IMR-90 (cell line): ENCODE measurements around the gene TMEM131. TPM values are rescaled to one million over a fixed set of nuclear protein-coding genes. Genes with fewer than 3 reads are reported as not detected.

ENCODE experiments used
- ATAC-seq: fragments of 200-7000 bp; cut with Tn5 transposase; 2 replicates; pipeline ENCODE4 v1.9.1; 2020; ENCODE audit warnings: low read depth, mild to moderate bottlenecking, moderate library complexity
- BruUV-seq: library from RNA; stranded (reverse); fragments of 400-500 nt; replicated peaks from 2 replicates; lab custom pipeline; 2021; lab: Mats Ljungman, UMichigan
- CTCF ChIA-PET: fragments of 300-600 bp; formaldehyde crosslinking; extraction: SDS; loops from one replicate; lab custom pipeline; 2021; ENCODE audit warnings: antibody characterized with exemption; lab: Yijun Ruan, JAX
- POLR2A ChIA-PET: fragments of 300-600 bp; sonication (Branson Sonifier 250); formaldehyde crosslinking; loops from one replicate; lab custom pipeline; 2022; ENCODE audit warnings: antibody characterized with exemption; ENCODE audit not compliant: unreplicated experiment; lab: Charles Lee
- DNase-seq: peaks from one replicate; pipeline ENCODE4 v3.0.0; 2013
- H2AFZ ChIP-seq: replicated peaks from 2 replicates; pipeline ENCODE3; 2013; ENCODE audit warnings: low read length, mild to moderate bottlenecking; ENCODE audit not compliant: poor library complexity
- H2AK5ac ChIP-seq: 2 replicates; pipeline ENCODE4 v1.6.1; 2013; ENCODE audit warnings: low read depth, low read length, inconsistent platforms
- H2AK9ac ChIP-seq: replicated peaks from 2 replicates; pipeline ENCODE3; 2013; ENCODE audit warnings: mild to moderate bottlenecking, low read depth, low read length, moderate library complexity; ENCODE audit not compliant: poor library complexity
- H2BK120ac ChIP-seq: 2 replicates; pipeline ENCODE4 v1.6.1; 2013; ENCODE audit warnings: low read depth, low read length, inconsistent platforms
- H2BK15ac ChIP-seq: 3 replicates; pipeline ENCODE4 v1.6.1; 2013; ENCODE audit warnings: low read depth, low read length, inconsistent platforms
- H2BK20ac ChIP-seq: 2 replicates; pipeline ENCODE4 v1.6.1; 2013; ENCODE audit warnings: low read depth, mild to moderate bottlenecking, inconsistent platforms, low read length, moderate library complexity
- H2BK5ac ChIP-seq: 2 replicates; pipeline ENCODE4 v1.6.1; 2013; ENCODE audit warnings: mild to moderate bottlenecking, low read depth, low read length, inconsistent platforms; ENCODE audit not compliant: poor library complexity, severe bottlenecking
- H3K14ac ChIP-seq: replicated peaks from 2 replicates; pipeline ENCODE4 v1.6.1; 2013; ENCODE audit warnings: low read depth, low read length, inconsistent platforms
- H3K18ac ChIP-seq: 2 replicates; pipeline ENCODE4 v1.6.1; 2013; ENCODE audit warnings: low read depth, low read length, control low read depth
- H3K23ac ChIP-seq: 2 replicates; pipeline ENCODE4 v1.6.1; 2013; ENCODE audit warnings: low read depth, low read length, inconsistent platforms
- H3K27ac ChIP-seq: 2 replicates; pipeline ENCODE4 v1.5.1; 2013; ENCODE audit warnings: mild to moderate bottlenecking, control low read depth, low read length; ENCODE audit not compliant: insufficient read depth
- H3K27me3 ChIP-seq: 2 replicates; pipeline ENCODE4 v1.6.1; 2013; ENCODE audit warnings: low read length; ENCODE audit not compliant: control insufficient read depth, insufficient read depth
- H3K36me3 ChIP-seq: 2 replicates; pipeline ENCODE4 v1.6.1; 2013; ENCODE audit warnings: low read length, mixed read lengths; ENCODE audit not compliant: control insufficient read depth, insufficient read depth
- H3K4ac ChIP-seq: 2 replicates; pipeline ENCODE4 v1.6.1; 2013; ENCODE audit warnings: low read depth, low read length, inconsistent platforms
- H3K4me1 ChIP-seq: 2 replicates; pipeline ENCODE4 v1.6.1; 2013; ENCODE audit warnings: low read length, mixed read lengths; ENCODE audit not compliant: control insufficient read depth, insufficient read depth
- H3K4me2 ChIP-seq: 2 replicates; pipeline ENCODE4 v1.6.1; 2013; ENCODE audit warnings: low read depth, mild to moderate bottlenecking, control low read depth, low read length, moderate library complexity
- H3K4me3 ChIP-seq: 2 replicates; pipeline ENCODE4 v1.5.1; 2013; ENCODE audit warnings: low read depth, mild to moderate bottlenecking, control low read depth, low read length, moderate library complexity; ENCODE audit not compliant: insufficient read depth
- H3K56ac ChIP-seq: 2 replicates; pipeline ENCODE4 v1.6.1; 2013; ENCODE audit warnings: low read length, inconsistent platforms; ENCODE audit not compliant: insufficient read depth; ENCODE audit errors: extremely low read depth
- H3K79me1 ChIP-seq, 2 experiments: 2 replicates each; pipeline ENCODE4 v1.6.1; 2013; ENCODE audit warnings: low read length in 2 of 2, inconsistent platforms in 1 of 2, low read depth in 1 of 2
- H3K9ac ChIP-seq: 2 replicates; pipeline ENCODE4 v1.6.1; 2013; ENCODE audit warnings: low read depth, low read length, control low read depth
- H3K9me1 ChIP-seq: 2 replicates; pipeline ENCODE4 v1.6.1; 2013; ENCODE audit warnings: low read length, inconsistent platforms; ENCODE audit not compliant: insufficient read depth
- H3K9me3 ChIP-seq: 2 replicates; pipeline ENCODE4 v1.6.1; 2013; ENCODE audit warnings: low read length; ENCODE audit not compliant: control insufficient read depth, insufficient read depth
- H4K20me1 ChIP-seq: 2 replicates; pipeline ENCODE4 v1.6.1; 2013; ENCODE audit warnings: low read length, inconsistent platforms; ENCODE audit not compliant: insufficient read depth
- H4K5ac ChIP-seq: 2 replicates; pipeline ENCODE4 v1.6.1; 2013; ENCODE audit warnings: mild to moderate bottlenecking, low read depth, low read length, control low read depth
- H4K8ac ChIP-seq, 2 experiments: 2 replicates each; pipeline ENCODE4 v1.6.1; 2013; ENCODE audit warnings: low read depth in 2 of 2, low read length in 2 of 2, control low read depth in 1 of 2, inconsistent platforms in 1 of 2
- H4K91ac ChIP-seq: 2 replicates; pipeline ENCODE4 v1.6.1; 2013; ENCODE audit warnings: low read depth, low read length, inconsistent platforms; ENCODE audit not compliant: insufficient read depth
- FOS ChIP-seq: fragments of 150-350 bp; IDR thresholded peaks from 2 replicates; pipeline ENCODE4 v1.6.1; 2016; ENCODE audit warnings: low read depth, low read length
- RAD21 ChIP-seq: IDR thresholded peaks from 2 replicates; pipeline ENCODE4 v1.6.1; 2012; ENCODE audit warnings: low read length, improper control_type of control experiment
- WGBS, 2 experiments: methylation state at CpG; one replicate each; pipeline versions ENCODE4 v1.1.5 to v1.1.7; 2013; ENCODE audit warnings: missing lambda C conversion rate in 2 of 2; ENCODE audit not compliant: insufficient read length in 1 of 2; ENCODE audit errors: extremely low coverage in 2 of 2; 5-methylcytosine and 5-hydroxymethylcytosine counted together
- dilution Hi-C: fragments of 300-500 bp; cut with HindIII; formaldehyde crosslinking; loops from one replicate; pipeline ENCODE4 v1.14.3; 2018; ENCODE audit warnings: low sequenced_read_pairs; ENCODE audit not compliant: unreplicated experiment
- in situ Hi-C: fragments of 300-500 bp; cut with MboI; formaldehyde crosslinking; loops from 3 replicates; pipeline ENCODE4 v1.14.3; 2019; ENCODE audit warnings: low sequenced_read_pairs, inconsistent platforms, mixed read lengths
- intact Hi-C: fragments of 100-400 bp; cut with micrococcal nuclease; formaldehyde crosslinking; loops from 2 replicates; pipeline ENCODE4 v1.10.0; 2022
- polyA plus RNA-seq, 3 experiments: library from polyadenylated mRNA; depleted of rRNA; stranded (reverse); fragments of >200 nt; gene quantifications; 2 replicates each; pipeline ENCODE4 v1.2.3, GENCODE V29; 2012; ENCODE audit warnings: low replicate concordance in 1 of 3
- total RNA-seq: library from RNA; depleted of rRNA; stranded (reverse); fragments of >200 nt; gene quantifications from 2 replicates; pipeline ENCODE4 v1.2.3, GENCODE V29; 2012
- TF ChIP-seq, protein P1 (sequence below): conservative IDR thresholded peaks from 2 replicates; pipeline ENCODE4 v1.5.1; 2012; ENCODE audit warnings: mild to moderate bottlenecking, low read depth, low read length, improper control_type of control experiment

Gene TMEM131
- total and polyA plus RNA-seq, 2 of the 4 experiments (the other 2 are of a cell fraction) = 13.3 to 14.0 TPM

DNA sequence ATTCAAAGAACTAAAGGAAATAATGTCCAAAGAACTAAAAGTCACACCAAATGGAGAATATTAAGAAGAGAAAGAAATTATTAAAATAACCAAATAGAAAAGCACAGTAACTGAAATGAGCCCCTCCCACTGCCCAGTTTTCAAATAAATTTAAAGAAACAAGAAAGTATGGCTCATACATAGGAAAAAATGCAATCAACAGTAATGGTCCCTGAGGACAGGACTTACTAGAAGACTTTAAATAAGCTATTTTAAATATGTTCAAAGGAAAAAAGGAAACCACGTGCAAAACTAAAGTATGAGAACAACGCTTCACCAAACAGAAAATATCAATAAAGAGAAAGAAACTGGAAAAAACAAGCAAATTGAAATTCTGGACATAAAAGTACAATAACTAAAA is 58.9 kb downstream of the TMEM131 start:
- Histone ChIP-seq H3K9me1 (peaks cover 3% of the 10 kb centered on the region), H4K20me1 (peaks cover 29% of the 10 kb centered on the region), H3K18ac (no peak overlapping the region), H2BK20ac (no peak overlapping the region), H3K36me3 (no peaks in the 10 kb centered on the region), H3K79me1 (peaks cover 6 to 28% of the 10 kb centered on the region in 2 experiments), H3K56ac (no peak overlapping the region), H3K4me2 (no peak overlapping the region), H2BK5ac (no peak overlapping the region), H2BK120ac (no peak overlapping the region), H3K9ac (no peak overlapping the region), H3K9me3 (no peaks in the 10 kb centered on the region), H3K23ac (no peak overlapping the region), H2AK9ac (no peak overlapping the region), H4K8ac (no peak overlapping the region), H3K4me3 (no peak overlapping the region), H4K5ac (no peak overlapping the region), H3K27me3 (no peaks in the 10 kb centered on the region), H3K4me1 (peaks cover 6% of the 10 kb centered on the region), H2AK5ac (no peak overlapping the region), H3K4ac (no peak overlapping the region), H3K14ac (no peak overlapping the region), H3K27ac (no peak overlapping the region), H2BK15ac (no peak overlapping the region), H4K91ac (no peak overlapping the region), H2AFZ (no peak overlapping the region)
- intact Hi-C loops = loop anchor here (2.0 to 5.0 kb wide), 3 partner anchors 14 to 65 kb away; no protein-coding TSS in a partner anchor
- ChIA-PET POLR2A (no interaction called here), CTCF (interaction anchor here (0.7 kb wide), 1 partner anchor 21 kb away, joined by 3 read pairs; no protein-coding TSS in a partner anchor)
- no peak for ATAC-seq
- dilution Hi-C loops = no loop called here
- no TSS peak for BruUV-seq
- in situ Hi-C loops = no loop called here
- TF ChIP-seq FOS (no peak), RAD21 (no peak)
- TF ChIP-seq, protein P1, sequence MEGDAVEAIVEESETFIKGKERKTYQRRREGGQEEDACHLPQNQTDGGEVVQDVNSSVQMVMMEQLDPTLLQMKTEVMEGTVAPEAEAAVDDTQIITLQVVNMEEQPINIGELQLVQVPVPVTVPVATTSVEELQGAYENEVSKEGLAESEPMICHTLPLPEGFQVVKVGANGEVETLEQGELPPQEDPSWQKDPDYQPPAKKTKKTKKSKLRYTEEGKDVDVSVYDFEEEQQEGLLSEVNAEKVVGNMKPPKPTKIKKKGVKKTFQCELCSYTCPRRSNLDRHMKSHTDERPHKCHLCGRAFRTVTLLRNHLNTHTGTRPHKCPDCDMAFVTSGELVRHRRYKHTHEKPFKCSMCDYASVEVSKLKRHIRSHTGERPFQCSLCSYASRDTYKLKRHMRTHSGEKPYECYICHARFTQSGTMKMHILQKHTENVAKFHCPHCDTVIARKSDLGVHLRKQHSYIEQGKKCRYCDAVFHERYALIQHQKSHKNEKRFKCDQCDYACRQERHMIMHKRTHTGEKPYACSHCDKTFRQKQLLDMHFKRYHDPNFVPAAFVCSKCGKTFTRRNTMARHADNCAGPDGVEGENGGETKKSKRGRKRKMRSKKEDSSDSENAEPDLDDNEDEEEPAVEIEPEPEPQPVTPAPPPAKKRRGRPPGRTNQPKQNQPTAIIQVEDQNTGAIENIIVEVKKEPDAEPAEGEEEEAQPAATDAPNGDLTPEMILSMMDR = no peak
- WGBS, 2 experiments = no CpG with 5 or more reads among the region's 2 CpGs
- DNase-seq = no peak
